A549 (cell line): ENCODE measurements around the gene SART1.

ENCODE experiments used
- EP300 ChIP-seq, 2 experiments: fragments of >200 bp; sonication (Bioruptor Twin); formaldehyde crosslinking; IDR thresholded peaks; 2 replicates in 1 of 2; 3 replicates in 1 of 2; pipeline ENCODE4 v1.6.1; 2016 to 2017
- POLR2A ChIP-seq: IDR thresholded peaks from 2 replicates; pipeline ENCODE4 v1.6.1; 2012; ENCODE audit warnings: mild to moderate bottlenecking, low read length
- TF ChIP-seq, protein P1 (sequence below): fragments of 450-650 bp; IDR thresholded peaks from 2 replicates; pipeline ENCODE4 v1.6.1; 2014; ENCODE audit warnings: antibody characterized with exemption
- TF ChIP-seq, protein P2 (sequence below): fragments of >200 bp; sonication (Bioruptor Twin); formaldehyde crosslinking; IDR thresholded peaks from 3 replicates; pipeline ENCODE4 v1.5.1; 2016

DNA sequence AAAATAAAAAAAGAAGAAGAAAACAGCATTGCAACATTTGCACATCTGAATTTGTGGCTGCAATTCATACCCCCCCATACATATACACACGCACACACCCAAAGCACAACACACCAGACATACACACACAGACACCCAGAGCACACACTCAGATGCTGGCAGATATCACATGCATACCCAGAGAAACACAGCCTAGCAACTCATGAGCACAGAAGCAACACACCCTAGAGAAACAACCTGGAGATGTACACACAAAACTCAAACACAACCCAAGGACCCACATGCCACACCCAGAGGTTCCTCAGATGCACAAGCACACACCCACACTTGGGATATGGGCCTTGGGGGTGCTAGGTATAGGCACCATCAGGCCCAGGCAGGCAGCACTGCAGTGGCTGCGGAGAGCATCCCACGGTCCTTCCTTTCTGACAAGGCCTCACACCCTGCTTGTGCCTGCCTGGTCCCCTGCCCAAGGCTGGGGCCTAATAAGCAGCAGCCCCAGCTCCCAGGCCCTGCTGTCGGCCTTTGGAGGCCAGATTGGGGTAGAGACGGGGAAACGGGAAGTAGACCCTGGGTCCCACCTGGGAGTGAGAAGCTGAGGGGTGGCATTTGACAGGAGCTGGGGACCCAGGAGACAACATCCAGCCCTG lies 53.4 kb downstream of the SART1 start:
- TF ChIP-seq, protein P1, sequence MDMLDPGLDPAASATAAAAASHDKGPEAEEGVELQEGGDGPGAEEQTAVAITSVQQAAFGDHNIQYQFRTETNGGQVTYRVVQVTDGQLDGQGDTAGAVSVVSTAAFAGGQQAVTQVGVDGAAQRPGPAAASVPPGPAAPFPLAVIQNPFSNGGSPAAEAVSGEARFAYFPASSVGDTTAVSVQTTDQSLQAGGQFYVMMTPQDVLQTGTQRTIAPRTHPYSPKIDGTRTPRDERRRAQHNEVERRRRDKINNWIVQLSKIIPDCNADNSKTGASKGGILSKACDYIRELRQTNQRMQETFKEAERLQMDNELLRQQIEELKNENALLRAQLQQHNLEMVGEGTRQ = no peak
- TF ChIP-seq, protein P2, sequence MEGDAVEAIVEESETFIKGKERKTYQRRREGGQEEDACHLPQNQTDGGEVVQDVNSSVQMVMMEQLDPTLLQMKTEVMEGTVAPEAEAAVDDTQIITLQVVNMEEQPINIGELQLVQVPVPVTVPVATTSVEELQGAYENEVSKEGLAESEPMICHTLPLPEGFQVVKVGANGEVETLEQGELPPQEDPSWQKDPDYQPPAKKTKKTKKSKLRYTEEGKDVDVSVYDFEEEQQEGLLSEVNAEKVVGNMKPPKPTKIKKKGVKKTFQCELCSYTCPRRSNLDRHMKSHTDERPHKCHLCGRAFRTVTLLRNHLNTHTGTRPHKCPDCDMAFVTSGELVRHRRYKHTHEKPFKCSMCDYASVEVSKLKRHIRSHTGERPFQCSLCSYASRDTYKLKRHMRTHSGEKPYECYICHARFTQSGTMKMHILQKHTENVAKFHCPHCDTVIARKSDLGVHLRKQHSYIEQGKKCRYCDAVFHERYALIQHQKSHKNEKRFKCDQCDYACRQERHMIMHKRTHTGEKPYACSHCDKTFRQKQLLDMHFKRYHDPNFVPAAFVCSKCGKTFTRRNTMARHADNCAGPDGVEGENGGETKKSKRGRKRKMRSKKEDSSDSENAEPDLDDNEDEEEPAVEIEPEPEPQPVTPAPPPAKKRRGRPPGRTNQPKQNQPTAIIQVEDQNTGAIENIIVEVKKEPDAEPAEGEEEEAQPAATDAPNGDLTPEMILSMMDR = no peak
- TF ChIP-seq EP300 (IDR thresholded peaks at IDR 0.05) = no peak
- TF ChIP-seq POLR2A = no peak
